Endothelial cell of umbilical vein (primary cell): ENCODE data around the gene OXER1. TPM values are rescaled to one million over a fixed set of nuclear protein-coding genes. Genes with fewer than 3 reads are reported as not detected.

Experiments used
- BruUV-seq: library from RNA; stranded (reverse); fragments of 400-500 nt; replicated peaks from 2 replicates; lab custom pipeline; 2021; lab: Mats Ljungman, UMichigan
- CTCF ChIA-PET: fragments of 300-600, 350-600 bp; sonication (Branson Sonifier 250); formaldehyde crosslinking; loops from one replicate; lab custom pipeline; 2021; ENCODE audit warnings: antibody characterized with exemption, inconsistent platforms; lab: Charles Lee
- POLR2A ChIA-PET: fragments of 300-600, 350-600 bp; sonication (Branson Sonifier 250); formaldehyde crosslinking; loops from one replicate; lab custom pipeline; 2021; ENCODE audit warnings: antibody characterized with exemption, inconsistent platforms; lab: Charles Lee
- DNase-seq: peaks from one replicate; pipeline ENCODE4 v3.0.0-alpha.2; 2011; ENCODE audit warnings: low read depth, low spot score
- FAIRE-seq: peaks from 2 replicates; lab custom pipeline; 2011; peaks lifted over from hg19 to GRCh38; lab: Jason Lieb, UNC
- H2AFZ ChIP-seq: 2 replicates; pipeline ENCODE4 v1.6.0; 2012; ENCODE audit warnings: low read depth, low read length, control low read depth, inconsistent platforms
- H3K27ac ChIP-seq: 2 replicates; pipeline ENCODE4 v1.5.1; 2011; ENCODE audit warnings: low read depth, mild to moderate bottlenecking, control low read depth, low read length, moderate library complexity; ENCODE audit not compliant: insufficient read depth
- H3K27me3 ChIP-seq, 2 experiments: 2 replicates each; pipeline versions ENCODE4 v1.6.0 to v1.6.1; 2011; ENCODE audit warnings: low read length in 2 of 2, mixed read lengths in 1 of 2; ENCODE audit not compliant: control insufficient read depth in 2 of 2, insufficient read depth in 2 of 2
- H3K36me3 ChIP-seq, 2 experiments: 2 replicates in 1 of 2; 3 replicates in 1 of 2; pipeline ENCODE4 v1.5.1; 2011; ENCODE audit warnings: low read length in 2 of 2, mild to moderate bottlenecking in 1 of 2, moderate library complexity in 1 of 2; ENCODE audit not compliant: control insufficient read depth in 2 of 2, insufficient read depth in 2 of 2; ENCODE audit errors: extremely low read depth in 1 of 2
- H3K4me1 ChIP-seq: 3 replicates; pipeline ENCODE4 v1.5.1; 2011; ENCODE audit warnings: mild to moderate bottlenecking, low read length; ENCODE audit not compliant: control insufficient read depth, insufficient read depth; ENCODE audit errors: extremely low read depth
- H3K4me2 ChIP-seq: 2 replicates; pipeline ENCODE4 v1.6.1; 2011; ENCODE audit warnings: low read length, control low read depth, mixed read lengths; ENCODE audit not compliant: insufficient read depth
- H3K4me3 ChIP-seq, 3 experiments: fragments of 200-600 bp in 1 of 3; sonication (generic), shearing (Covaris generic) in 1 of 3; replicated peaks in 1 of 3; 2 replicates each; pipeline ENCODE4 v1.5.1; 2011 to 2016; ENCODE audit warnings: control low read depth in 3 of 3, low read length in 3 of 3, mild to moderate bottlenecking in 2 of 3, inconsistent platforms in 1 of 3, low read depth in 1 of 3, moderate library complexity in 1 of 3; ENCODE audit not compliant: insufficient read depth in 1 of 3
- H3K79me2 ChIP-seq: 2 replicates; pipeline ENCODE4 v1.6.0; 2012; ENCODE audit warnings: low read length, inconsistent platforms; ENCODE audit not compliant: control insufficient read depth, insufficient read depth
- H3K9ac ChIP-seq: replicated peaks from 2 replicates; pipeline ENCODE3; 2011; ENCODE audit warnings: low read length, control low read depth; ENCODE audit not compliant: insufficient read depth; ENCODE audit errors: extremely low read depth
- H3K9me1 ChIP-seq: replicated peaks from 3 replicates; pipeline ENCODE4 v1.6.0; 2011; ENCODE audit warnings: mild to moderate bottlenecking, low read length; ENCODE audit not compliant: control insufficient read depth, insufficient read depth; ENCODE audit errors: extremely low read depth
- H3K9me3 ChIP-seq: replicated peaks from 2 replicates; pipeline ENCODE4 v1.5.1; 2012; ENCODE audit warnings: low read length, inconsistent platforms; ENCODE audit not compliant: control insufficient read depth, insufficient read depth
- H4K20me1 ChIP-seq: replicated peaks from 2 replicates; pipeline ENCODE3; 2011; ENCODE audit warnings: mild to moderate bottlenecking, low read length; ENCODE audit not compliant: control insufficient read depth, insufficient read depth; ENCODE audit errors: extremely low read depth
- EZH2 ChIP-seq: IDR thresholded peaks from 2 replicates; pipeline ENCODE4 v1.6.1; 2012; ENCODE audit warnings: borderline replicate concordance, low read depth, mild to moderate bottlenecking, moderate library complexity, low read length, inconsistent platforms; ENCODE audit not compliant: severe bottlenecking
- GATA2 ChIP-seq: IDR thresholded peaks from 2 replicates; pipeline ENCODE4 v1.7.0; 2011; ENCODE audit warnings: low read depth, mild to moderate bottlenecking, moderate library complexity, mixed read lengths, low read length; ENCODE audit not compliant: insufficient read length, insufficient read depth
- JUN ChIP-seq: IDR thresholded peaks from 2 replicates; pipeline ENCODE4 v1.6.1; 2011; ENCODE audit warnings: borderline replicate concordance, low read depth; ENCODE audit not compliant: insufficient read length, insufficient read depth
- POLR2A ChIP-seq: IDR thresholded peaks from 2 replicates; pipeline ENCODE4 v1.6.1; 2012; ENCODE audit warnings: low read depth, mild to moderate bottlenecking, control low read depth, low read length
- POLR2AphosphoS5 ChIP-seq: IDR thresholded peaks from 2 replicates; pipeline ENCODE4 v1.6.1; 2012; ENCODE audit warnings: low read depth, mild to moderate bottlenecking, control low read depth, low read length, moderate library complexity; ENCODE audit not compliant: insufficient read depth
- dilution Hi-C: fragments of 300-500 bp; cut with MboI; formaldehyde crosslinking; loops from one replicate; pipeline ENCODE4 v1.15.0; 2019; ENCODE audit warnings: low sequenced_read_pairs; ENCODE audit not compliant: extremely low pct_ligation_motif_present
- intact Hi-C: fragments of 100-400 bp; cut with micrococcal nuclease; formaldehyde crosslinking; loops from one replicate; pipeline ENCODE4 v1.10.0; 2022
- polyA plus RNA-seq, 4 experiments: library from polyadenylated mRNA; depleted of rRNA in 3 of 4; stranded (reverse) in 3 of 4; unstranded in 1 of 4; fragments of >200 nt; gene quantifications; 2 replicates each; pipeline versions ENCODE4 v1.2.1 to v1.2.3, GENCODE V29; 2011 to 2012; ENCODE audit warnings: missing spikeins in 1 of 4
- total RNA-seq: library from RNA; stranded (reverse); gene quantifications from 2 replicates; pipeline ENCODE4 v1.2.3, GENCODE V29; 2021
- TF ChIP-seq, protein P1 (sequence below), 2 donors: IDR thresholded peaks; 1 replicate in 1 of 2; 2 replicates in 1 of 2; pipeline ENCODE4 v1.5.1; 2011; ENCODE audit warnings: low read length in 2 of 2, mild to moderate bottlenecking in 2 of 2, moderate library complexity in 2 of 2, control low read depth in 1 of 2, inconsistent platforms in 1 of 2, low read depth in 1 of 2; ENCODE audit not compliant: insufficient read depth in 1 of 2; ENCODE audit errors: extremely low read depth in 1 of 2
- TF ChIP-seq, protein P2 (sequence below): IDR thresholded peaks from 2 replicates; pipeline ENCODE4 v1.6.1; 2011; ENCODE audit not compliant: insufficient read depth, insufficient read length

OXER1 gene
- total and polyA plus RNA-seq, 2 donors (not counting 3 experiments of a cell fraction or from before 2014, with no cell fraction given) = 0.18 TPM

DNA sequence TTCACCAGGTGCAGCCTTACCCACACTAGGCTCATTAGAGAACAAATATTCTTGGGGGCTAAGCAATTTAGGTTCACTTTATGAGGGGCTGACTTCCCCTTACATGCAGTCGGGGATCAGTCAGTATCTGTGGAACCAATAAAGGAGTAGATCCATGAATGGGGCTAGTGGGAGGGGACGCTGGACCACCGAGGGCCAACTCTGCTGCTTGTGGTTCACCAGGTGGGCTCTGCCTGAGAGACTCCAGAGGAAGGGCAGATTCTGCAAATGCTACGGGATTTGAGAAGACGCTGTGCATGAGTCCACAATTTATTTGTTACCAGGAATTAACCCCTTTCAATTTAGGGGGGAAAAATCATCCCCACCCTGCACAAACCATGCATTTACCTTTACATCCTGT lies 44.4 kb upstream of the OXER1 start:
- no peak overlapping the region for H3K4me3 ChIP-seq
- no peaks in the 10 kb centered on the region for H4K20me1 ChIP-seq
- H3K9me1 ChIP-seq = peaks cover 2% of the 10 kb centered on the region
- H3K27ac ChIP-seq = no peak overlapping the region
- no peak for TF ChIP-seq EZH2
- no peak for TF ChIP-seq GATA2
- TF ChIP-seq POLR2AphosphoS5 = no peak
- TF ChIP-seq POLR2A = no peak
- no peaks in the 10 kb centered on the region for H3K79me2 ChIP-seq
- dilution Hi-C loops (no loop called here), intact Hi-C loops (loop anchor here (2.0 kb wide), 1 partner anchor 14 kb away; no protein-coding TSS in a partner anchor)
- BruUV-seq = no TSS peak
- no peaks in the 10 kb centered on the region for H3K36me3 ChIP-seq
- no peak overlapping the region for H2AFZ ChIP-seq
- no peak overlapping the region for H3K9ac ChIP-seq
- no peak for DNase-seq
- H3K4me2 ChIP-seq = no peak overlapping the region
- H3K9me3 ChIP-seq = no peaks in the 10 kb centered on the region
- H3K4me1 ChIP-seq = peaks cover 11% of the 10 kb centered on the region
- FAIRE-seq = no peak
- ChIA-PET CTCF (no interaction called here), POLR2A (no interaction called here)
- H3K27me3 ChIP-seq = peaks cover 0 to 12% of the 10 kb centered on the region in 2 experiments

DNA sequence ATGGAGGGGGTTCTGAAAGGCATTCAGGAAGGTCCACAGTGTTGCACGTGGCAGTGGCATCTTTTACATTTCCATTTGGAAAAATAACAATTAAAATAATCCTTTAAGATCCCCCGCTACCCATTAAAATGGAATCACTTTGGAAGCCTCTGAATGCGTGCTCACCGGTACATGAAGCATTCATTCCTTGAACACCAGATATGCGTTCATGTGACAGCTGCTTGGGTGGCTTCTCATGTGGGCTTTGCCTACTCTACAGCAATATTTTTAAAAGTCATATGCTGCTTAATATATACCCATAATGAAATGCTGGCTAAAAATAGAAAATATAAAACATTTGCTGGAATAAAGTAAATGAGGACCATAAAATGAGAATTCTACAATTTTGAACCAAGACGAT lies 42.9 kb upstream of the OXER1 start:
- Histone ChIP-seq H3K4me1 (peaks cover 11% of the 10 kb centered on the region), H2AFZ (no peak overlapping the region), H3K9ac (no peak overlapping the region), H3K27me3 (peaks cover 8 to 12% of the 10 kb centered on the region in 2 experiments), H3K79me2 (no peaks in the 10 kb centered on the region), H3K36me3 (no peaks in the 10 kb centered on the region), H3K4me3 (no peak overlapping the region), H3K9me3 (no peaks in the 10 kb centered on the region), H3K4me2 (no peak overlapping the region), H3K9me1 (no peaks in the 10 kb centered on the region), H3K27ac (no peak overlapping the region), H4K20me1 (no peaks in the 10 kb centered on the region)
- TF ChIP-seq POLR2AphosphoS5 (no peak), EZH2 (no peak), POLR2A (no peak), GATA2 (no peak), JUN (no peak)
- TF ChIP-seq, protein P1, sequence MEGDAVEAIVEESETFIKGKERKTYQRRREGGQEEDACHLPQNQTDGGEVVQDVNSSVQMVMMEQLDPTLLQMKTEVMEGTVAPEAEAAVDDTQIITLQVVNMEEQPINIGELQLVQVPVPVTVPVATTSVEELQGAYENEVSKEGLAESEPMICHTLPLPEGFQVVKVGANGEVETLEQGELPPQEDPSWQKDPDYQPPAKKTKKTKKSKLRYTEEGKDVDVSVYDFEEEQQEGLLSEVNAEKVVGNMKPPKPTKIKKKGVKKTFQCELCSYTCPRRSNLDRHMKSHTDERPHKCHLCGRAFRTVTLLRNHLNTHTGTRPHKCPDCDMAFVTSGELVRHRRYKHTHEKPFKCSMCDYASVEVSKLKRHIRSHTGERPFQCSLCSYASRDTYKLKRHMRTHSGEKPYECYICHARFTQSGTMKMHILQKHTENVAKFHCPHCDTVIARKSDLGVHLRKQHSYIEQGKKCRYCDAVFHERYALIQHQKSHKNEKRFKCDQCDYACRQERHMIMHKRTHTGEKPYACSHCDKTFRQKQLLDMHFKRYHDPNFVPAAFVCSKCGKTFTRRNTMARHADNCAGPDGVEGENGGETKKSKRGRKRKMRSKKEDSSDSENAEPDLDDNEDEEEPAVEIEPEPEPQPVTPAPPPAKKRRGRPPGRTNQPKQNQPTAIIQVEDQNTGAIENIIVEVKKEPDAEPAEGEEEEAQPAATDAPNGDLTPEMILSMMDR (IDR thresholded peaks at IDR 0.05; ENCODE audit: extremely low read depth in 1 of 2, insufficient read depth in 1 of 2, low read depth in 1 of 2, low read length in 2 of 2) = no peak
- TF ChIP-seq, protein P2, sequence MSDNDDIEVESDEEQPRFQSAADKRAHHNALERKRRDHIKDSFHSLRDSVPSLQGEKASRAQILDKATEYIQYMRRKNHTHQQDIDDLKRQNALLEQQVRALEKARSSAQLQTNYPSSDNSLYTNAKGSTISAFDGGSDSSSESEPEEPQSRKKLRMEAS = no peak
- FAIRE-seq = no peak
- POLR2A ChIA-PET = no interaction called here
- BruUV-seq = no TSS peak
- DNase-seq = no peak
- CTCF ChIA-PET = no interaction called here
- intact Hi-C loops (no loop called here), dilution Hi-C loops (no loop called here)
